CD4-positive, alpha-beta T cell (primary cell): ENCODE measurements around the gene RUNX3. TPM values are rescaled to one million over a fixed set of nuclear protein-coding genes. Genes with fewer than 3 reads are reported as not detected.

Experiments used
- ATAC-seq: fragments of 200-7000 bp; cut with Tn5 transposase; one replicate; pipeline ENCODE4 v1.10.0; 2022; ENCODE audit warnings: mild to moderate bottlenecking; ENCODE audit not compliant: poor library complexity
- CTCF ChIA-PET: fragments of 350-600 bp; sonication (Branson Sonifier 250); formaldehyde crosslinking; loops from one replicate; lab custom pipeline; 2021; ENCODE audit warnings: antibody characterized with exemption, inconsistent platforms; lab: Charles Lee
- POLR2A ChIA-PET: fragments of 350-600 bp; sonication (Branson Sonifier 250); formaldehyde crosslinking; loops from one replicate; lab custom pipeline; 2021; ENCODE audit warnings: antibody characterized with exemption, inconsistent platforms; lab: Charles Lee
- DNase-seq, 14 experiments: peaks; one replicate each; pipeline ENCODE4 v3.0.0-alpha.2; 2013 to 2020; ENCODE audit warnings: mixed read lengths in 2 of 14
- H3K27ac ChIP-seq, 2 donors: one replicate each; pipeline versions ENCODE4 v1.5.1 to v1.7.0; 2013; ENCODE audit warnings: low read length in 2 of 2, low read depth in 1 of 2, mild to moderate bottlenecking in 1 of 2
- H3K27me3 ChIP-seq, 2 experiments: 1 replicate in 1 of 2; 2 replicates in 1 of 2; pipeline versions ENCODE4 v1.6.1 to v1.7.0; 2013; ENCODE audit warnings: low read length in 2 of 2, control low read depth in 1 of 2, mild to moderate bottlenecking in 1 of 2, moderate library complexity in 1 of 2; ENCODE audit not compliant: insufficient read depth in 2 of 2, control insufficient read depth in 1 of 2
- H3K36me3 ChIP-seq: one replicate; pipeline ENCODE4 v1.6.1; 2013; ENCODE audit warnings: low read length, control low read depth; ENCODE audit not compliant: insufficient read depth
- H3K4me1 ChIP-seq: one replicate; pipeline ENCODE4 v1.6.1; 2013; ENCODE audit warnings: low read length, control low read depth; ENCODE audit not compliant: insufficient read depth
- H3K4me3 ChIP-seq: one replicate; pipeline ENCODE4 v1.5.1; 2013; ENCODE audit warnings: mild to moderate bottlenecking, low read length, moderate library complexity
- H3K9me3 ChIP-seq, 2 experiments: 1 replicate in 1 of 2; 2 replicates in 1 of 2; pipeline versions ENCODE4 v1.6.1 to v1.7.0; 2013; ENCODE audit warnings: low read length in 2 of 2, mild to moderate bottlenecking in 2 of 2, control low read depth in 1 of 2, moderate library complexity in 1 of 2; ENCODE audit not compliant: control insufficient read depth in 1 of 2, insufficient read depth in 1 of 2
- H3K27ac Mint-ChIP-seq: one replicate; pipeline ENCODE4 v1.8.0; 2020; ENCODE audit warnings: mixed read lengths
- H3K27me3 Mint-ChIP-seq: one replicate; pipeline ENCODE4 v1.8.0; 2021; ENCODE audit warnings: mixed read lengths
- H3K36me3 Mint-ChIP-seq: one replicate; pipeline ENCODE4 v1.8.0; 2021; ENCODE audit warnings: low read depth, mixed read lengths
- H3K4me1 Mint-ChIP-seq: one replicate; pipeline ENCODE4 v1.8.0; 2021; ENCODE audit warnings: low read depth, mixed read lengths
- H3K4me3 Mint-ChIP-seq: one replicate; pipeline ENCODE4 v1.8.0; 2020; ENCODE audit warnings: mild to moderate bottlenecking, mixed read lengths
- H3K9me3 Mint-ChIP-seq: one replicate; pipeline ENCODE4 v1.8.0; 2020; ENCODE audit warnings: mixed read lengths
- CTCF ChIP-seq: fragments of 200-600 bp; IDR thresholded peaks from one replicate; pipeline ENCODE4 v1.8.0; 2022; ENCODE audit warnings: antibody characterized with exemption, mild to moderate bottlenecking
- intact Hi-C, 2 experiments: fragments of 100-400 bp; cut with DNase I in 1 of 2; cut with micrococcal nuclease in 1 of 2; formaldehyde crosslinking; loops; one replicate each; pipeline versions ENCODE4 v1.15.1 to v1.9.0; 2023 to 2025; cut with DNase I, micrococcal nuclease
- total RNA-seq, 174 experiments: library from RNA in 2 of 174; stranded (reverse) in 2 of 174; gene quantifications; one replicate each; pipeline ENCODE4 v1.2.3 and lab custom pipeline; 2021 to 2026

Gene RUNX3
- total RNA-seq, 2 experiments from 2014 or later, result 202 to 209 TPM

GRCh38 chr1:24949331-24949881, 19.3 kb upstream of the RUNX3 start:
- no peak overlapping the region for H3K27ac Mint-ChIP-seq
- Histone ChIP-seq H3K4me3 (no peak overlapping the region), H3K4me1 (peaks cover 24% of the 10 kb centered on the region), H3K27ac (no peak overlapping the region), H3K27me3 (no peaks in the 10 kb centered on the region), H3K36me3 (no peaks in the 10 kb centered on the region), H3K9me3 (no peaks in the 10 kb centered on the region)
- peaks cover 46% of the 10 kb centered on the region for H3K4me1 Mint-ChIP-seq
- H3K4me3 Mint-ChIP-seq, result no peak overlapping the region
- intact Hi-C loops, result no loop called here
- no peaks in the 10 kb centered on the region for H3K9me3 Mint-ChIP-seq
- no peaks in the 10 kb centered on the region for H3K36me3 Mint-ChIP-seq
- no peaks in the 10 kb centered on the region for H3K27me3 Mint-ChIP-seq
- ATAC-seq, result no peak
- TF ChIP-seq CTCF, result no peak
- no peak for DNase-seq
- ChIA-PET CTCF (no interaction called here), POLR2A (no interaction called here)

- Mint-ChIP-seq H3K36me3 (no peaks in the 10 kb centered on the region), H3K27ac (no peak overlapping the region), H3K9me3 (no peaks in the 10 kb centered on the region), H3K4me3 (no peak overlapping the region), H3K4me1 (peaks cover 39% of the 10 kb centered on the region), H3K27me3 (no peaks in the 10 kb centered on the region)
- Histone ChIP-seq H3K4me3 (no peak overlapping the region), H3K9me3 (no peaks in the 10 kb centered on the region), H3K36me3 (no peaks in the 10 kb centered on the region), H3K27me3 (no peaks in the 10 kb centered on the region), H3K27ac (no peak overlapping the region), H3K4me1 (peaks cover 13% of the 10 kb centered on the region)
- no peak for TF ChIP-seq CTCF
- ChIA-PET CTCF (interaction anchor here (1.3 kb wide), 1 partner anchor 89 kb away, joined by 4 read pairs; no protein-coding TSS in a partner anchor), POLR2A (interaction anchor here (1.0 kb wide), 1 partner anchor 13 kb away, joined by 3 read pairs; no protein-coding TSS in a partner anchor)
- no peak for ATAC-seq
- DNase-seq, result no peak
- intact Hi-C loops, result no loop called here
Observed at GRCh38 chr1:24948079-24948827, 18.2 kb upstream of the RUNX3 start.

GRCh38 chr1:24946861-24947658, 17.0 kb upstream of the RUNX3 start:
- no peaks in the 10 kb centered on the region for H3K36me3 Mint-ChIP-seq

More at GRCh38 chr1:24946861-24947658, 17.0 kb upstream of the RUNX3 start:
- POLR2A ChIA-PET, result interaction anchor here (0.8 to 1.2 kb wide), 4 partner anchors 12 to 75 kb away, joined by 3 to 5 read pairs (median 3); partner anchors contain the start of gene RUNX3
- Histone ChIP-seq H3K4me1 (peaks cover 1% of the 10 kb centered on the region), H3K4me3 (no peak overlapping the region), H3K9me3 (no peaks in the 10 kb centered on the region), H3K27me3 (no peaks in the 10 kb centered on the region), H3K36me3 (no peaks in the 10 kb centered on the region), H3K27ac (no peak overlapping the region)
- ATAC-seq (no peak), DNase-seq (no peak)
- no peak for TF ChIP-seq CTCF
- Mint-ChIP-seq H3K27ac (no peak overlapping the region), H3K4me1 (peaks cover 28% of the 10 kb centered on the region), H3K9me3 (no peaks in the 10 kb centered on the region), H3K4me3 (peak overlapping the region; percentile 15), H3K27me3 (no peaks in the 10 kb centered on the region)
- intact Hi-C loops, result no loop called here
- CTCF ChIA-PET, result interaction anchor here (0.7 to 1.8 kb wide), 5 partner anchors 9 to 91 kb away, joined by 3 to 4 read pairs (median 3); partner anchors contain the start of gene RUNX3
